ENCODE data around the gene MAP4K3. TPM values are rescaled to one million over a fixed set of nuclear protein-coding genes. Genes with fewer than 3 reads are reported as not detected.

MAP4K3 gene
- total RNA-seq, 1 experiment from 2014 or later, result 35.5 TPM

DNA sequence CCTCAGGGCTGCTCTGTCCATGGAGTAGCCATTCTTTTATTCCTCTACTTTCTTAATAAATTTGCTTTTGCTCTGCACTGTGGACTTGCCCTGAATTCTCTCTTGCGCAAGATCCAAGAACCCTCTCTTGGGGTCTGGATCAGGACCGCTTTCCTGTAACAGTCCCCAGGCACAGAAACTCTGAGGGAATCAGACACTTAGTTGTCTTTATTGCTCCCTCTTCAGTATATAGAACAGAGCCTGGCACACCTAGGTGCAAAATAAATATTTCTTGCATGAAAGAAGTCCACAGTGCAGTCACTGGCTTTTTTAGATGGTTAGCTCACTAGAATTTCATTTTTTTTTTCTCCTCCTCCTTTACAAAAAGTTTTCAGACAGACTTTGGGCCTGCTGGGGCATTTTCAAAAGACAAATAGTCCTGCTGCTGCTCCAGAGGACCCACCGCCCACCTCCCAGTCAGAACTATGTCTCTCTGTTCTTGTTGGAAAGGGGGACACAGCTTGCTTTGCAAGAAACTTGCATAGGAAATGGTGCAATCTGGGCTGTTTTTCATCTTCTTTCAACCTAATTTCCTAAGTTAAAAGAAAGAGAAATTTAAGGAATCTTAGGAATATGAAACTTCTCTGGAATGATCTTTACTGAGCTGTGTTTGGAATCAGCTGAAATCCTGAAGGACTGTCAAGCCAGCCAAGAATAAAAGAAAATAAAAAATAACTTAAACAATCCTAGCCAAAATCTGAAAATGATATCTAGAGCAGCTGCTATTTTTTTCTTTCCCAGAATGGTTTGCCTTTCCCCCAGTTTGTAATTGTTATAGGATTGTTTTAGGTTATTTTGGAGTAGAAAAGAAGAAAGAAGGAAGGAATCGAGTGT is 31.7 kb upstream of the MAP4K3 start:
- Histone ChIP-seq H3K4me1 (ENCODE audit: insufficient read depth, low read length, poor library complexity, severe bottlenecking) (no peaks in the 10 kb centered on the region), H3K4me3 (ENCODE audit: low read depth, low read length, poor library complexity, severe bottlenecking) (no peak overlapping the region), H3K36me3 (ENCODE audit: insufficient read depth, low read length, poor library complexity, severe bottlenecking) (no peaks in the 10 kb centered on the region), H3K9me3 (ENCODE audit: low read depth, low read length, poor library complexity, severe bottlenecking) (no peaks in the 10 kb centered on the region), H3K27me3 (replicated peaks; ENCODE audit: insufficient read depth, low read depth, low read length, poor library complexity) (no peaks in the 10 kb centered on the region), H3K27ac (ENCODE audit: low read depth, low read length, poor library complexity, severe bottlenecking) (no peak overlapping the region)
- intact Hi-C loops (cut with micrococcal nuclease; ENCODE audit: unreplicated experiment), result no loop called here
- ChIA-PET POLR2A (ENCODE audit: low non-redundant PET) (no interaction called here), CTCF (no interaction called here)
- DNase-seq (ENCODE audit: low spot score), result no peak
- TF ChIP-seq, protein P1, sequence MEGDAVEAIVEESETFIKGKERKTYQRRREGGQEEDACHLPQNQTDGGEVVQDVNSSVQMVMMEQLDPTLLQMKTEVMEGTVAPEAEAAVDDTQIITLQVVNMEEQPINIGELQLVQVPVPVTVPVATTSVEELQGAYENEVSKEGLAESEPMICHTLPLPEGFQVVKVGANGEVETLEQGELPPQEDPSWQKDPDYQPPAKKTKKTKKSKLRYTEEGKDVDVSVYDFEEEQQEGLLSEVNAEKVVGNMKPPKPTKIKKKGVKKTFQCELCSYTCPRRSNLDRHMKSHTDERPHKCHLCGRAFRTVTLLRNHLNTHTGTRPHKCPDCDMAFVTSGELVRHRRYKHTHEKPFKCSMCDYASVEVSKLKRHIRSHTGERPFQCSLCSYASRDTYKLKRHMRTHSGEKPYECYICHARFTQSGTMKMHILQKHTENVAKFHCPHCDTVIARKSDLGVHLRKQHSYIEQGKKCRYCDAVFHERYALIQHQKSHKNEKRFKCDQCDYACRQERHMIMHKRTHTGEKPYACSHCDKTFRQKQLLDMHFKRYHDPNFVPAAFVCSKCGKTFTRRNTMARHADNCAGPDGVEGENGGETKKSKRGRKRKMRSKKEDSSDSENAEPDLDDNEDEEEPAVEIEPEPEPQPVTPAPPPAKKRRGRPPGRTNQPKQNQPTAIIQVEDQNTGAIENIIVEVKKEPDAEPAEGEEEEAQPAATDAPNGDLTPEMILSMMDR (conservative IDR thresholded peaks at IDR 0.05; ENCODE audit: low read depth, low read length), result no peak
- TF ChIP-seq EZH2 (IDR thresholded peaks at IDR 0.05; ENCODE audit: borderline replicate concordance, low read depth, low read length, poor library complexity, severe bottlenecking), result no peak
- no TSS peak for BruUV-seq (replicated peaks)

DNA sequence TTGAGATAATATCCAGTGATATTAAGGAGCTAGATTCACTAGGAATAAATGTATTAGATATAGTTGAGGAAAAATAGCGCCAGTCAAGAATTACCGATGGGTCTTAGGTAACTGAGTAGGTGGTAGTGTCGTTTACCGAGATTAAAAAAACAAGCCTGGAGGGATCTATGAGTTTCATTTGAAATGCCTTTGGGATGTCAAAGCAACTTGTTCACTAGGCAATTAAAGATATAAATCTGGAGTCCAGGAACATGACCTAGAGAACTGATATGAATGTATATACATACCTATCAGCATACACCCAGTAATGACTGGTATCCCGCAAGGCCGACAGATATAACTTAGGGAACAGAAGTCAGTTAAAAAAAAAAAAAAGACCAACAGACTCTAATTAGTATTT is 29.2 kb upstream of the MAP4K3 start:
- no peak overlapping the region for H3K27ac ChIP-seq (ENCODE audit: low read depth, low read length, poor library complexity, severe bottlenecking)
- POLR2A ChIA-PET (ENCODE audit: low non-redundant PET), result no interaction called here
- CTCF ChIA-PET, result no interaction called here
- no TSS peak for BruUV-seq (replicated peaks)
- no peaks in the 10 kb centered on the region for H3K36me3 ChIP-seq (ENCODE audit: insufficient read depth, low read length, poor library complexity, severe bottlenecking)
- TF ChIP-seq, protein P1 (conservative IDR thresholded peaks at IDR 0.05; ENCODE audit: low read depth, low read length), result no peak
- TF ChIP-seq EZH2 (IDR thresholded peaks at IDR 0.05; ENCODE audit: borderline replicate concordance, low read depth, low read length, poor library complexity, severe bottlenecking), result no peak
- no peaks in the 10 kb centered on the region for H3K27me3 ChIP-seq (replicated peaks; ENCODE audit: insufficient read depth, low read depth, low read length, poor library complexity)
- H3K4me1 ChIP-seq (ENCODE audit: insufficient read depth, low read length, poor library complexity, severe bottlenecking), result no peaks in the 10 kb centered on the region
- DNase-seq (ENCODE audit: low spot score), result no peak
- H3K9me3 ChIP-seq (ENCODE audit: low read depth, low read length, poor library complexity, severe bottlenecking), result no peaks in the 10 kb centered on the region
- no peak overlapping the region for H3K4me3 ChIP-seq (ENCODE audit: low read depth, low read length, poor library complexity, severe bottlenecking)
- intact Hi-C loops (cut with micrococcal nuclease; ENCODE audit: unreplicated experiment), result no loop called here

DNA sequence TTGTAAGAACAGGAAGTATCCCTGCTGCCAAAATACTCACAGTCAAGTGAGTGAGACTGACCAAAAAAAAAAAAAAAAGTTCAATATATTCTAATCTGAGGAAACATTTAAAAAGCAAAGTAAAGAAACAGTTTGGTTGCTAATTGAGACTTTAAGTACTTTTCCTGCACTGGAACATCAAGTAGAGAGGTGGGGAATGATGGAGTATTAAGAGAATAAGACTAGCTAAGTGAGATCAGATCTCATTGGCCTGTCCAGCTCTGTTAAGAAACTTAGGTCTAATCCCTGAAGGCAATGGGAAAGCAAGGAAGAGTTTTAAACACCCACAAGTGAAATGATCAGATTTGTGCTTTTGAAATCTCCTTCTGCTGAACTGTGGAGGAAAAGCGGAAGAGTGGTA is 27.8 kb upstream of the MAP4K3 start:
- no peaks in the 10 kb centered on the region for H3K4me1 ChIP-seq (ENCODE audit: insufficient read depth, low read length, poor library complexity, severe bottlenecking)
- intact Hi-C loops (cut with micrococcal nuclease; ENCODE audit: unreplicated experiment), result no loop called here
- TF ChIP-seq, protein P1 (conservative IDR thresholded peaks at IDR 0.05; ENCODE audit: low read depth, low read length), result no peak
- no peak for TF ChIP-seq EZH2 (IDR thresholded peaks at IDR 0.05; ENCODE audit: borderline replicate concordance, low read depth, low read length, poor library complexity, severe bottlenecking)
- DNase-seq (ENCODE audit: low spot score), result peak; percentile 33
- H3K36me3 ChIP-seq (ENCODE audit: insufficient read depth, low read length, poor library complexity, severe bottlenecking), result no peaks in the 10 kb centered on the region
- ChIA-PET CTCF (no interaction called here), POLR2A (ENCODE audit: low non-redundant PET) (no interaction called here)
- H3K27ac ChIP-seq (ENCODE audit: low read depth, low read length, poor library complexity, severe bottlenecking), result no peak overlapping the region
- no peaks in the 10 kb centered on the region for H3K27me3 ChIP-seq (replicated peaks; ENCODE audit: insufficient read depth, low read depth, low read length, poor library complexity)
- no peaks in the 10 kb centered on the region for H3K9me3 ChIP-seq (ENCODE audit: low read depth, low read length, poor library complexity, severe bottlenecking)
- no peak overlapping the region for H3K4me3 ChIP-seq (ENCODE audit: low read depth, low read length, poor library complexity, severe bottlenecking)
- BruUV-seq (replicated peaks), result no TSS peak

Measured in A673 (cell line).